ENCODE measurements around the gene TNFRSF13B. TPM values are rescaled to one million over a fixed set of nuclear protein-coding genes. Genes with fewer than 3 reads are reported as not detected.

TNFRSF13B gene
- total and polyA plus RNA-seq, 12 donors, result 0.18 to 0.48 TPM; not detected in 10

DNA sequence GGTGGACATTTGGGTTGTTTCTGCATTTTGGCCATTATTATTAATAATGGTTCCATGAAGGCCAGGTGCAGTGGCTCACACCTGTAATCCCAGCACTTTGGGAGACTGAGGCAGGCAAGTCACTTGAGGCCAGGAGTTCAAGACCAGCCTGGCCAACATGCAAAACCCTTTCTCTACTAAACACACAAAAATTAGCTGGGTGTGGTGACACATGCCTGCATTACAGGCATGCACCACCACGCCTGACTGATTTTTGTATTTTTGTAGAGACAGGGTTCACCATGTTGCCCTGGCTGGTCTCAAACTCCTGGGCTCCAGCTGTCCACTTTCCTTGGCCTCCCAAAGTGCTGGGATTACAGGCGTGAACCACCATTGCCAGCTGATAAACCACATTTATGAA, 58.5 kb downstream of the TNFRSF13B start:
- intact Hi-C loops (cut with DNase I), result no loop called here
- 49 to 84% (median 75%) methylated on average over 2 of the region's 2 CpGs for WGBS, 4 donors
- Histone ChIP-seq H3K27ac (no peak overlapping the region), H3K36me3 (replicated peaks in 1 of 2) (no peaks in the 10 kb centered on the region), H3K9me3 (replicated peaks in 1 of 3) (no peaks in the 10 kb centered on the region), H3K4me3 (no peak overlapping the region), H3K4me1 (replicated peaks in 1 of 2) (no peaks in the 10 kb centered on the region), H3K27me3 (peaks cover 6% of the 10 kb centered on the region)
- DNase-seq, result peak in 1 of 7 donors; percentile 3
- TF ChIP-seq, protein P1, sequence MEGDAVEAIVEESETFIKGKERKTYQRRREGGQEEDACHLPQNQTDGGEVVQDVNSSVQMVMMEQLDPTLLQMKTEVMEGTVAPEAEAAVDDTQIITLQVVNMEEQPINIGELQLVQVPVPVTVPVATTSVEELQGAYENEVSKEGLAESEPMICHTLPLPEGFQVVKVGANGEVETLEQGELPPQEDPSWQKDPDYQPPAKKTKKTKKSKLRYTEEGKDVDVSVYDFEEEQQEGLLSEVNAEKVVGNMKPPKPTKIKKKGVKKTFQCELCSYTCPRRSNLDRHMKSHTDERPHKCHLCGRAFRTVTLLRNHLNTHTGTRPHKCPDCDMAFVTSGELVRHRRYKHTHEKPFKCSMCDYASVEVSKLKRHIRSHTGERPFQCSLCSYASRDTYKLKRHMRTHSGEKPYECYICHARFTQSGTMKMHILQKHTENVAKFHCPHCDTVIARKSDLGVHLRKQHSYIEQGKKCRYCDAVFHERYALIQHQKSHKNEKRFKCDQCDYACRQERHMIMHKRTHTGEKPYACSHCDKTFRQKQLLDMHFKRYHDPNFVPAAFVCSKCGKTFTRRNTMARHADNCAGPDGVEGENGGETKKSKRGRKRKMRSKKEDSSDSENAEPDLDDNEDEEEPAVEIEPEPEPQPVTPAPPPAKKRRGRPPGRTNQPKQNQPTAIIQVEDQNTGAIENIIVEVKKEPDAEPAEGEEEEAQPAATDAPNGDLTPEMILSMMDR (IDR thresholded peaks at IDR 0.05), result no peak
- no peak for TF ChIP-seq POLR2A (IDR thresholded peaks at IDR 0.05)

DNA sequence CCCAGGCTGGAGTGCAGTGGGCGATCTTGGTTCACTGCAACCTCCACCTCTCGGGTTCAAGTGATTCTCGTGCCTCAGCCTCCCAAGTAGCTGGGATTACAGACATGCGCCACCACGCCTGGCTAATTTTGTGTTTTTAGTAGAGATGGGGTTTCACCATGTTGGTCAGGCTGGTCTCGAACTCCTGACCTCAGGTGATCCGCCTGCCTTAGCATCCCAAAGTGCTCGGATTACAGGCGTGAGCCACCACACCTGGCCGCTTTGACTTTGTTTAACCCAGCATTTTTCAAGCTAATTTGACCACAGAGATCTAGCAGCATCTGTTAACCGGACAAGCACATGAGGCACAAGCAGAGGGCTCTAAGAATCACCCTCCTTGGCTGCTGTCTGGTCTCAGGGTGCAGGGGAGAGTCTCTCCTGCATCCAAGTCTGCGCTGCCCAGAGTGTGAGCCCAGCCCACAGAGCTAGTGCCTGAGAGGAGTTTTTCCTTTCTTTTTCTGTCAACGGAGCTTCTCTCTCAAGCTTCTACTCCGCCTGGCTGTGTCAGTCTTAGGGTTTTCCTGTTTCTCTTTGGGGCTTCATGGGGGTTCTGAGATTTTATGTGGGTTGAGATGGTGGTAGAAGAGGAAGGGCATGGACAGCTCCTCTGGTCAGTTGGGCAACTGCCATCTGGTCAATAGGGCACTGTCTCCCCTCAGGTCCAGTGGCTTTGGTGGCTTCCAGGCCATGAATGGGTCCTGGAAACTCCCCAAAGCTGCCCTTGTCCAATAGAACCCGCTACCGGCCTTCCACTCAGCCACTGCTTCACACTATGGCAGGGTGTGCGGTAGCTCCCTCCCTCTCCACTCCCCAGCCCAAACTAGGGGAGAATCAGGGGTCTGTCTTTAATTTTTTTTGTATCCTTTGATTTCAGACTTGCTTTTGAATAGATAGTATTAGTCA, 59.6 kb downstream of the TNFRSF13B start:
- WGBS, 4 donors, result 83 to 87% (median 83%) methylated on average over 17 of the region's 17 CpGs
- TF ChIP-seq, protein P1 (IDR thresholded peaks at IDR 0.05), result no peak
- TF ChIP-seq POLR2A (IDR thresholded peaks at IDR 0.05), result no peak

DNA sequence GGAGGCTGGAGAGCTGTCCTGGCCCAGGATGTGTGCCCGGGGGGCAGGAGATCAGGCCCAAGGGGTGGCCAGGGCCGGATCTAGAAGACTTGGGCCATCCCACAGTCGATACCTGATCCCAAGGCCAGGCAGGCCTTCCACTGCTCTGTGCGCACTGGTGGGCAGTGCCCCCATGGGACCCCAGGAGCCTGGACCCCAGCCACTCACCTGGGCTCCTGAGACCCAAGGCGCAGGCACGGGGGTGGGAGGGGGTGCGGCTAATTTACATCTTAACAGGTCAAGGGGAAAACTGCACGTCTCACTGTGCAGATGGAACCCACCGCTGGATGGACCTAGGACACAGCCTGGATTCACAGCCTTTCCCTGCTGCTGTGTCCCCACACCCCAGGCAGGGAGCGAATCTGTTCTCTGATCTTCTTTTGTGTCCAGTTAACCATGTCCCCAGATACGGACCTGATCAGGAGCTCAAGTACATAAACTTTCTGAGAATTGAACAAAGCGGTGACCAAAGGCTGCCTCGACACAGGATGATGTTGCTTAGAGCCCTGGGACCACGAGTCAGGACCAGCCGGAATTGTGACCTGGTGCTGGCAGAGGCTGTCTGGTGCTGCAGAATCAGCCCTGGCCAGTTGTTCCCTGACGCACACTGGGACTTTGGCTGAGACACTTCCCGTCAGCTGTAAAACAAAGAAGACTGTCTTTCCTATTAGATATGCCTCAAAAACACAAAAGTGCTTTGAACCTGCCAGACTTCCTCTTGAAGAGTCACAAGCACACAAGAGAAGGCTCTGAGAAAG, 60.6 kb downstream of the TNFRSF13B start:
- H3K27me3 ChIP-seq, result peaks cover 6% of the 10 kb centered on the region
- peak in 5 of 7 donors; percentile 28 to 54 (median 33) for DNase-seq
- intact Hi-C loops (cut with DNase I), result no loop called here
- no peaks in the 10 kb centered on the region for H3K4me1 ChIP-seq (replicated peaks in 1 of 2)
- peak overlapping the region in 1 of 5 donors; percentile 34 for H3K27ac ChIP-seq
- H3K36me3 ChIP-seq (replicated peaks in 1 of 2), result no peaks in the 10 kb centered on the region
- H3K9me3 ChIP-seq (replicated peaks in 1 of 3), result no peaks in the 10 kb centered on the region
- TF ChIP-seq POLR2A (IDR thresholded peaks at IDR 0.05), result no peak
- TF ChIP-seq, protein P1 (IDR thresholded peaks at IDR 0.05), result no peak
- WGBS, 4 donors, result 81 to 85% (median 81%) methylated on average over 10 to 17 of the region's 17 CpGs
- H3K4me3 ChIP-seq, result no peak overlapping the region

More for the DNA sequence above, 59.6 kb downstream of the TNFRSF13B start:
- H3K27me3 ChIP-seq, result peaks cover 6% of the 10 kb centered on the region
- intact Hi-C loops (cut with DNase I), result no loop called here
- H3K36me3 ChIP-seq (replicated peaks in 1 of 2), result no peaks in the 10 kb centered on the region
- H3K27ac ChIP-seq, result peak overlapping the region in 1 of 5 donors; percentile 34
- H3K4me1 ChIP-seq (replicated peaks in 1 of 2), result no peaks in the 10 kb centered on the region
- DNase-seq, result peak in 2 of 7 donors; percentile 2 to 14
- no peaks in the 10 kb centered on the region for H3K9me3 ChIP-seq (replicated peaks in 1 of 3)
- H3K4me3 ChIP-seq, result no peak overlapping the region

DNA sequence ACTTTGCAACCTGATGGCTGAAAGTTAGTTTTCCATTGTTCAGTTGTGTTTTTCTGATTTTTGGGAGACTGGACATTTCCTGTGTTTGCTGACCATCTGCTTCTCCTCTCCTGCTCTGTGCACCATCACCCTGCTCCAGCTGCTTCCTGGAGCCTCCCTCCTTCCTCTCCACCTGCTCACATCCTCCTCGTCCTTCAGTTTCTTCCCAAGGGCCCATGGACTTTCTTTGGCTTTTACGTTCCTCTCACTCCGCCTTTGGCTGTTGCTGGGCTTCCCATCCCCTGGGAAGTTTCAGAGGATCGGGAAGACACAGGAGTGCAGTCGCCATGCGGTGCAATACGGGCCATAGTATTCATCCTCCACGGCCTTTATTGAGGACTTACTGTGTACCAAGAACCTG, 61.6 kb downstream of the TNFRSF13B start:
- Histone ChIP-seq H3K27ac (no peak overlapping the region), H3K4me1 (replicated peaks in 1 of 2) (no peaks in the 10 kb centered on the region), H3K36me3 (replicated peaks in 1 of 2) (no peaks in the 10 kb centered on the region), H3K4me3 (no peak overlapping the region), H3K9me3 (replicated peaks in 1 of 3) (no peaks in the 10 kb centered on the region), H3K27me3 (peaks cover 6% of the 10 kb centered on the region)
- TF ChIP-seq, protein P1 (IDR thresholded peaks at IDR 0.05), result no peak
- no peak for TF ChIP-seq POLR2A (IDR thresholded peaks at IDR 0.05)
- intact Hi-C loops (cut with DNase I), result no loop called here
- WGBS, 4 donors, result 62 to 81% (median 75%) methylated on average over 8 of the region's 8 CpGs
- no peak for DNase-seq
